T-helper 2 cell treated with Interferon-gamma antibody and Interleukin-4, amounts not matched to agents 5 μg/mL and 100 μg/mL, for 36 hours (primary cell): ENCODE data around the gene INPPL1.
A peak's percentile ranks its signal among the peaks of the same experiment; 100 is the strongest.
"Not testable (repeated sequence)": the region's sequence is repeated elsewhere in the genome, so short reads cannot be mapped to it uniquely, and the experiment has no call there.

Experiments
- DNase-seq: peaks from one replicate; pipeline ENCODE4 v3.0.0; 2021; ENCODE audit warnings: low spot score
- H3K27ac Mint-ChIP-seq: one replicate; pipeline ENCODE4 v1.8.0; 2021; ENCODE audit warnings: mild to moderate bottlenecking, mixed read lengths
- H3K27me3 Mint-ChIP-seq: one replicate; pipeline ENCODE4 v1.8.0; 2021; ENCODE audit warnings: low read depth, mixed read lengths
- H3K36me3 Mint-ChIP-seq: one replicate; pipeline ENCODE4 v1.8.0; 2021; ENCODE audit warnings: low read depth, mixed read lengths
- H3K4me1 Mint-ChIP-seq: one replicate; pipeline ENCODE4 v1.8.0; 2021; ENCODE audit warnings: low read depth, mixed read lengths
- H3K4me3 Mint-ChIP-seq: one replicate; pipeline ENCODE4 v1.8.0; 2022; ENCODE audit warnings: mild to moderate bottlenecking, moderate library complexity, mixed read lengths
- H3K9me3 Mint-ChIP-seq: one replicate; pipeline ENCODE4 v1.8.0; 2021; ENCODE audit warnings: mixed read lengths

Gene INPPL1

GRCh38 chr11:72202571-72202970, 22.0 kb upstream of the INPPL1 start:
- H3K9me3 Mint-ChIP-seq: no peaks in the 10 kb centered on the region
- no peak overlapping the region for H3K27ac Mint-ChIP-seq
- H3K27me3 Mint-ChIP-seq: no peaks in the 10 kb centered on the region
- H3K4me3 Mint-ChIP-seq: no peak overlapping the region
- no peak for DNase-seq
- H3K4me1 Mint-ChIP-seq: peaks cover 10% of the 10 kb centered on the region
- no peaks in the 10 kb centered on the region for H3K36me3 Mint-ChIP-seq

- DNase-seq: no peak
- peaks cover 10% of the 10 kb centered on the region for H3K4me1 Mint-ChIP-seq
- H3K27me3 Mint-ChIP-seq: no peaks in the 10 kb centered on the region
- H3K4me3 Mint-ChIP-seq: no peak overlapping the region
- H3K9me3 Mint-ChIP-seq: no peaks in the 10 kb centered on the region
- no peaks in the 10 kb centered on the region for H3K36me3 Mint-ChIP-seq
- H3K27ac Mint-ChIP-seq: no peak overlapping the region
Measured at GRCh38 chr11:72203163-72203562, 21.4 kb upstream of the INPPL1 start.

DNA sequence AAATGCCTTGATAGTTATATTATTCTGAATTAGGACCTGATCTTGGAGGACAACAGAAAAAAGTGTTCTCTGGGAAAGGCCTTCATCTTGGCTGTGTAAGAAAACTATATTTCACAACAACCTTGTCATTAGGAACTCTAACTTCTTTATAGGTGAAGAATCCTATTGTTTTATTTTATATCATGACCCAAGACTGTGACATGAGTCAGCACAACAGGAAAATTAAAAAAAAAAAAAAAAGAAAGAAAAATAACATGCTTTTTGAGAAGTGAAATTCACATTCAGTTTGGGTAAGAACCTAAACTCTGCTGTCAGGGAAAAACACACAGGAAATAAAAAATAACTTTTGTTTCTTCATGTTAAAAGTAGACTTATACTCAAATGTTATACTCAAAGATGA, 19.7 kb upstream of the INPPL1 start:
- DNase-seq: no peak
- peaks cover under 1% of the 10 kb centered on the region for H3K36me3 Mint-ChIP-seq
- H3K4me3 Mint-ChIP-seq: no peak overlapping the region
- H3K27me3 Mint-ChIP-seq: peaks cover 11% of the 10 kb centered on the region
- no peak overlapping the region for H3K27ac Mint-ChIP-seq
- peaks cover 13% of the 10 kb centered on the region for H3K9me3 Mint-ChIP-seq
- H3K4me1 Mint-ChIP-seq: peaks cover 10% of the 10 kb centered on the region

DNA sequence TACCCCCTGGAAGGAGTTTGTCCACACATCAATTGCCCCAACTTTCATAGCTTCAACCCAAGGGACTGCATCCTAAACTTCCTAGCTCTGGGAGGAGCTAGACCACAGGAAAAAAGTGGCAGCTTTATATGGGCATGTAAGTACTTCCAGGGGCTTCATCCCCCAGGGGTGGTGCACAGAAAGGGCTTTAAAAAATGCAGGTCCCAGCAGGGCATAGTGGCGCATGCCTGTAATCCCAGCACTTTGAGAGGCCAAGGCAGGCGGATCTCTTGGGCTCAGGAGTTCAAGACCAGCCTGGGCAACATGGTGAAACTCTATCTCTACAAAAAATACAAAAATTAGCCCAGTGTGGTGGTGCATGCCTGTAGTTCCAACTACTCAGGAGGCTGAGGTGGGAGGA, 17.8 kb upstream of the INPPL1 start:
- DNase-seq, H3K4me3 Mint-ChIP-seq, H3K27ac Mint-ChIP-seq, H3K36me3 Mint-ChIP-seq: not testable (repeated sequence)
- peaks cover 18% of the 10 kb centered on the region for H3K9me3 Mint-ChIP-seq
- H3K27me3 Mint-ChIP-seq: peaks cover 24% of the 10 kb centered on the region
- H3K4me1 Mint-ChIP-seq: peaks cover 10% of the 10 kb centered on the region

DNA sequence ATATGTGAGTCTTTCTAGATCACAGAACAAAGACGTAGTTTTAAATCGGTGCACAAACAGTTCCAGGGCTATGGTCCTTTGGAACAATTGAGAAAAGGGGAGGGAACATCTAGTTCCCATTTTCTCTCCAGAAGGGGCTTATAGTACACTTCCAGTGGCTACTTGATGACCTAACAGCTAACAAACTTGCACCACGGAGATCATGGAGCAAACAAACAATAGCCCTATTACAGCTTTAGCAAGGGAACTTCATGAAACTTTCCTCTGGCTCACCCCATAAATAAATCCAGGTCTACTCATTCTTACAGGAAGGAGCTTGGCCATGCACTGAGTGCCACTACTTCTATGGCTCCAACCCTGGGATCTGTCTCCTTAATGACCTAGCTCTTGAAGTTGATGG, 16.3 kb upstream of the INPPL1 start:
- DNase-seq: no peak
- H3K36me3 Mint-ChIP-seq: peaks cover 2% of the 10 kb centered on the region
- H3K4me3 Mint-ChIP-seq: no peak overlapping the region
- peaks cover 35% of the 10 kb centered on the region for H3K27me3 Mint-ChIP-seq
- peaks cover 18% of the 10 kb centered on the region for H3K9me3 Mint-ChIP-seq
- no peak overlapping the region for H3K27ac Mint-ChIP-seq
- H3K4me1 Mint-ChIP-seq: peaks cover 3% of the 10 kb centered on the region

DNA sequence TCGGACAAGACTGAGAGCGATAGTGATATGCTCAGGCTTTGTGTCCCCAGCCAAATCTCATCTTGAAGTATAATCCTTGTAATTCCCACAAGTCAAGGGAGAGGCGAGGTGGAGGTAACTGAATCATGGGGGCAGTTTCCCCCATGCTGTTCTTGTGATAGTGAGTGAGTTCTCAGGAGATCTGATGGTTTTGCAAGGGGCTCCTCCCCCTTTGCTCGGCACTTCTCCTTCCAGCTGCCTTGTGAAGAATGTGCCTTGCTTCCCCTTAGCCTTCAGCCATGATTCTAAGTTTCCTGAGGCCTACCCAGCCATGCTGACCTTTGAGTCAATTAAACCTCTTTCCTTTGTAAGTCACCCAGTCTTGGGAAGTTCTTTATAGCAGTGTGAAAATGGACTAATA, 15.5 kb upstream of the INPPL1 start:
- H3K27me3 Mint-ChIP-seq: peaks cover 38% of the 10 kb centered on the region
- H3K4me1 Mint-ChIP-seq: no peaks in the 10 kb centered on the region
- no peak overlapping the region for H3K27ac Mint-ChIP-seq
- H3K4me3 Mint-ChIP-seq: no peak overlapping the region
- H3K9me3 Mint-ChIP-seq: peaks cover 18% of the 10 kb centered on the region
- no peak for DNase-seq
- H3K36me3 Mint-ChIP-seq: peaks cover 2% of the 10 kb centered on the region

GRCh38 chr11:72216638-72217037, 7.9 kb upstream of the INPPL1 start, which contains the start of gene FOLR2:
TSS of gene FOLR2 (plus strand) at chr11:72216794. CDS start at chr11:72218585, 1,791 bp downstream.
- Mint-ChIP-seq H3K27me3 (peaks cover 46% of the 10 kb centered on the region), H3K36me3 (no peaks in the 10 kb centered on the region), H3K27ac (no peak within 1 kb of the TSS), H3K4me3 (no peak within 1 kb of the TSS), H3K9me3 (no peaks in the 10 kb centered on the region), H3K4me1 (peaks cover 10% of the 10 kb centered on the region)
- no peak for DNase-seq

DNA sequence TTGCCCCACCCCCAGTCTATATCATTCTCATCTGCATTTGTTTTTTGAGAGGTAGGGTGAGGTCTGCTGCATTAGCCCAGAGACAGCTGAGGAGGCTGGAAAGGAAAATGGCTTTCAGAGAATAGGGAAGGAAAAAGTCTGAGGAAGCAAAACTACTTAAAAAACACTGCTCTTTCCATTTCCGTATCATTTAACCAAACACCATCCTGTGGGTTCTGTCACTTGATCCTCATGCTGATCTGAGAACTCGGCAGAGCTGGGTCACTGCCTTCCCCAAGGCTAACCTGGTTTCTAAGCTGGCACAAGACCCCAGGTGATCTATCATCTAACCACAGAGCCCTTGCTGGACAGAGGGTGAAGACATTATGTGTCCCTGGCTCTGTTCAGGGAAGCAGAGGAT, 6.7 kb upstream of the INPPL1 start:
- Mint-ChIP-seq H3K36me3 (no peaks in the 10 kb centered on the region), H3K4me1 (peaks cover 17% of the 10 kb centered on the region), H3K27me3 (peaks cover 37% of the 10 kb centered on the region), H3K9me3 (no peaks in the 10 kb centered on the region), H3K27ac (peak overlapping the region; percentile 37), H3K4me3 (peak overlapping the region; percentile 44)
- no peak for DNase-seq

GRCh38 chr11:72218251-72218745, 6.3 kb upstream of the INPPL1 start:
- no peak for DNase-seq
- Mint-ChIP-seq H3K27ac (no peak overlapping the region), H3K4me1 (peaks cover 17% of the 10 kb centered on the region), H3K36me3 (no peaks in the 10 kb centered on the region), H3K9me3 (no peaks in the 10 kb centered on the region), H3K4me3 (peak overlapping the region; percentile 44), H3K27me3 (peaks cover 33% of the 10 kb centered on the region)

- peaks cover 20% of the 10 kb centered on the region for H3K27me3 Mint-ChIP-seq
- peaks cover 24% of the 10 kb centered on the region for H3K4me1 Mint-ChIP-seq
- no peak overlapping the region for H3K27ac Mint-ChIP-seq
- H3K9me3 Mint-ChIP-seq: no peaks in the 10 kb centered on the region
- no peak for DNase-seq
- H3K36me3 Mint-ChIP-seq: peaks cover 4% of the 10 kb centered on the region
- no peak overlapping the region for H3K4me3 Mint-ChIP-seq
Measured at GRCh38 chr11:72220696-72221363, 3.7 kb upstream of the INPPL1 start.

DNA sequence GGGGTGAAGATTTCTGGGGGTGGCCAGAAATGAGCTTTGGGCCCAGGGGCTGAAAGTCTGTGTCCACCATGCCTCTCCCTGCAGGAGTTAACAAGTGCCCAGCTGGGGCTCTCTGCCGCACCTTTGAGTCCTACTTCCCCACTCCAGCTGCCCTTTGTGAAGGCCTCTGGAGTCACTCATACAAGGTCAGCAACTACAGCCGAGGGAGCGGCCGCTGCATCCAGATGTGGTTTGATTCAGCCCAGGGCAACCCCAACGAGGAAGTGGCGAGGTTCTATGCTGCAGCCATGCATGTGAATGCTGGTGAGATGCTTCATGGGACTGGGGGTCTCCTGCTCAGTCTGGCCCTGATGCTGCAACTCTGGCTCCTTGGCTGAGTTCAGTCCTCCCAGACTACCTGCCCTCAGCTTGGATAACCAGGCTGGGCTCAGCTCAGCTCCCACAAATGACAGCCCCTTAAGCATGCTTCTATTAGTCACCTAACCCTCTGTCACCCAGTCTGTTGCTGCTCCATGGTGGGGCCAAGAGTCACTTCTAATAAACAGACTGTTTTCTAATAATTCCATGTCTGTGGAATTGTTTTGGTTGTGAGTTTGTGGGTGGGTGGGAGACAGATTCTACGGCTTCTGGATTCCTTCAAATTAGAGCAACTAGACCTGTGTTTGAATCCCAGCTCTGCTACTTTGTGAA, 3.0 kb upstream of the INPPL1 start:
- Mint-ChIP-seq H3K9me3 (no peaks in the 10 kb centered on the region), H3K27ac (no peak overlapping the region), H3K4me3 (no peak overlapping the region), H3K36me3 (peaks cover 4% of the 10 kb centered on the region), H3K27me3 (peaks cover 14% of the 10 kb centered on the region), H3K4me1 (peaks cover 29% of the 10 kb centered on the region)
- no peak for DNase-seq

- no peaks in the 10 kb centered on the region for H3K9me3 Mint-ChIP-seq
- DNase-seq: no peak
- peak overlapping the region; percentile 86 for H3K27ac Mint-ChIP-seq
- peak overlapping the region; percentile 89 for H3K4me3 Mint-ChIP-seq
- H3K4me1 Mint-ChIP-seq: peaks cover 28% of the 10 kb centered on the region
- H3K36me3 Mint-ChIP-seq: peaks cover 4% of the 10 kb centered on the region
- H3K27me3 Mint-ChIP-seq: peaks cover 7% of the 10 kb centered on the region
Measured at GRCh38 chr11:72222106-72222891, 2.3 kb upstream of the INPPL1 start.

DNA sequence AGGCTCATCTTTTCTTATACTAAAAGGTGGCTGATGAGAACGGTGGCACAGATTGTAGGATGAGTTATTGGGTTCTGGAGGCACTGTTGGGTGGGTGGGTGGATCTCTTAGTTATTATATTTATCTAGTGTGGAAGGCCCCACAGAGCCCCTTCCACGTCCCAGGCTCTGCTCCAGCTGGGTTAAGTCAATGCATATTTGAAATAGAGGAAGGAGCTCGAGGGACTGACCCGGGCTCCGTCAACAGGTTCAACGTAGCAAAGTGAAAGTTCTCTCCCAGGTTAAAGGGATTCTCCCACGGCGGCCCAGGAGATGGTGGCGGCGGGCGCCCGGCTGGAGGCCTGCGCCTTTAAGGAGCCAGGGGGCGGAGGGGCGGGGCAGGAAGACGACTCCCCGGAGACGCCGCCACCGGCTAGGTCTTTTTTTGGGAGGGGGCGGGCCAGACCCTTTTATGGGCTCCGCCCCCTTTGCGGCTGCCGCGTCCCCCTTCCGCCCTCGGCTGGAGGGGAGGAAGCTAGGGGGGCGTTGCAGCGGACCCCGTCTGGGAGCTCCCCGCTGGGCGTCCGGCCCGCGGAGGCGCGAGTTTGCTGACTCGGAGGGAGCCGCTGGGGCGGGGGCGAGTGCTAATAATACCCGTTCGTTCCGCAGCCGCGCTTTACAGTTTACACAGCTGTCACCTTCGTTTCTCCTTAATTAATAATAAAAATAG, 1.5 kb upstream of the INPPL1 start:
- Mint-ChIP-seq H3K4me1 (peaks cover 22% of the 10 kb centered on the region), H3K27me3 (peaks cover 3% of the 10 kb centered on the region), H3K36me3 (peaks cover 4% of the 10 kb centered on the region), H3K27ac (peak overlapping the region; percentile 86), H3K4me3 (peak overlapping the region; percentile 89), H3K9me3 (no peaks in the 10 kb centered on the region)
- peak; percentile 96 for DNase-seq
